HCT116 (cell line): ENCODE results near the gene TAF4B.

Experiments
- ATF3 ChIP-seq: IDR thresholded peaks from 2 replicates; pipeline ENCODE4 v1.6.1; 2012
- CBX3 ChIP-seq: IDR thresholded peaks from 2 replicates; pipeline ENCODE4 v1.6.1; 2012; ENCODE audit warnings: low read depth
- CEBPB ChIP-seq: IDR thresholded peaks from 2 replicates; pipeline ENCODE4 v1.6.1; 2012; ENCODE audit warnings: low read depth
- CTCF ChIP-seq, 3 experiments: fragments of 200-600 bp in 1 of 3; sonication (generic) in 1 of 3; IDR thresholded peaks in 2 of 3; conservative IDR thresholded peaks in 1 of 3; 2 replicates each; pipeline ENCODE4 v1.5.1; 2012 to 2017; ENCODE audit warnings: low read depth in 2 of 3, low read length in 2 of 3, antibody characterized with exemption in 1 of 3, borderline replicate concordance in 1 of 3, control low read depth in 1 of 3, mild to moderate bottlenecking in 1 of 3, mixed read lengths in 1 of 3, mixed run types in 1 of 3, moderate library complexity in 1 of 3; ENCODE audit not compliant: insufficient read depth in 1 of 3
- EZH2phosphoT487 ChIP-seq: fragments of 200-600 bp; IDR thresholded peaks from 2 replicates; pipeline ENCODE4 v1.6.1; 2018; ENCODE audit warnings: antibody characterized with exemption, borderline replicate concordance
- JUND ChIP-seq: IDR thresholded peaks from 2 replicates; pipeline ENCODE4 v1.6.1; 2012
- POLR2A ChIP-seq: IDR thresholded peaks from 2 replicates; pipeline ENCODE4 v1.7.0; 2011; ENCODE audit warnings: borderline replicate concordance; ENCODE audit not compliant: insufficient read depth, insufficient read length; ENCODE audit errors: extremely low read depth
- REST ChIP-seq: IDR thresholded peaks from 2 replicates; pipeline ENCODE4 v1.6.1; 2012; ENCODE audit warnings: low read depth

- TF ChIP-seq CTCF (IDR thresholded peaks at IDR 0.05 in 2 of 3, conservative IDR thresholded peaks at IDR 0.05 in 1 of 3; ENCODE audit: borderline replicate concordance in 1 of 3, insufficient read depth in 1 of 3, low read depth in 2 of 3, low read length in 2 of 3) (no peak), CBX3 (no peak), POLR2A (no peak), EZH2phosphoT487 (no peak), REST (no peak), CEBPB (no peak), ATF3 (no peak), JUND (no peak)
Measured at GRCh38 chr18:26406854-26407517, 180.7 kb downstream of the TAF4B start.
